Prostate gland (tissue), 2 donors: ENCODE data around the gene CYTH4. TPM values are rescaled to one million over a fixed set of nuclear protein-coding genes. Genes with fewer than 3 reads are reported as not detected.
A peak's percentile ranks its signal among the peaks of the same experiment; 100 is the strongest.

ENCODE experiments used
- DNase-seq: peaks from one replicate; pipeline ENCODE4 v3.0.0-alpha.2; 2019; ENCODE audit warnings: low spot score
- H3K27ac ChIP-seq, 2 donors: fragments of 200-600 bp; sonication (generic); 2 replicates each; pipeline ENCODE4 v1.5.1; 2017 to 2019
- H3K27me3 ChIP-seq: fragments of 200-600 bp; sonication (generic); replicated peaks from 2 replicates; pipeline ENCODE4 v1.5.1; 2019; ENCODE audit not compliant: insufficient read depth
- H3K36me3 ChIP-seq, 2 donors: fragments of 200-600 bp; sonication (generic); 1 replicate in 1 of 2; 2 replicates in 1 of 2; pipeline versions ENCODE4 v1.5.1 to v1.8.1; 2017 to 2019
- H3K4me1 ChIP-seq: fragments of 200-600 bp; sonication (generic); replicated peaks from 2 replicates; pipeline ENCODE4 v1.5.1; 2019
- H3K4me3 ChIP-seq, 2 donors: fragments of 200-600 bp; sonication (generic); 2 replicates each; pipeline ENCODE4 v1.5.1; 2017 to 2019
- H3K9me3 ChIP-seq: fragments of 200-600 bp; sonication (generic); 2 replicates; pipeline ENCODE4 v1.5.1; 2017
- CTCF ChIP-seq, 4 experiments: fragments of 200-600 bp in 2 of 4; fragments of 450-650 bp in 2 of 4; sonication (generic) in 2 of 4; IDR thresholded peaks; 1 replicate in 3 of 4; 2 replicates in 1 of 4; pipeline ENCODE4 v1.5.1; 2016 to 2019; ENCODE audit warnings: antibody characterized with exemption in 4 of 4, mild to moderate bottlenecking in 2 of 4, moderate library complexity in 2 of 4
- POLR2A ChIP-seq: fragments of 450-650 bp; IDR thresholded peaks from one replicate; pipeline ENCODE4 v1.6.1; 2016; ENCODE audit warnings: antibody characterized with exemption, mild to moderate bottlenecking
- POLR2AphosphoS5 ChIP-seq: sonication (generic); formaldehyde crosslinking; IDR thresholded peaks from one replicate; pipeline ENCODE4 v1.6.1; 2017; ENCODE audit warnings: antibody characterized with exemption
- WGBS: methylation state at CpG from one replicate; pipeline ENCODE4 v1.1.5; 2018; 5-methylcytosine and 5-hydroxymethylcytosine counted together
- intact Hi-C: fragments of 100-400 bp; cut with DNase I; formaldehyde crosslinking; loops from one replicate; pipeline ENCODE4 v1.14.2; 2022
- total RNA-seq, 2 donors: library from RNA; depleted of rRNA; stranded (reverse); fragments of >200 nt; gene quantifications; one replicate each; pipeline ENCODE4 v1.1.0, GENCODE V29; 2016

CYTH4 gene
- total RNA-seq, 2 donors from 2014 or later, result 4.7 to 5.5 TPM

GRCh38 chr22:37258005-37258752 is 24.1 kb upstream of the CYTH4 start:
- intact Hi-C loops, result no loop called here

GRCh38 chr22:37258753-37259401 is 23.4 kb upstream of the CYTH4 start:
- Histone ChIP-seq H3K9me3 (no peaks in the 10 kb centered on the region), H3K4me3 (no peak overlapping the region), H3K27ac (no peak overlapping the region), H3K27me3 (peaks cover 11% of the 10 kb centered on the region), H3K36me3 (no peaks in the 10 kb centered on the region), H3K4me1 (no peaks in the 10 kb centered on the region)
- intact Hi-C loops, result no loop called here
- DNase-seq, result no peak
- 78% methylated on average over 14 of the region's 14 CpGs for WGBS
- TF ChIP-seq CTCF (IDR thresholded peaks at IDR 0.05), result no peak
- TF ChIP-seq POLR2A, result no peak
- TF ChIP-seq POLR2AphosphoS5, result no peak

More at GRCh38 chr22:37258005-37258752, 24.1 kb upstream of the CYTH4 start:
- DNase-seq, result no peak
- TF ChIP-seq POLR2AphosphoS5, result no peak
- no peak for TF ChIP-seq CTCF (IDR thresholded peaks at IDR 0.05)
- TF ChIP-seq POLR2A, result no peak
- no peak overlapping the region for H3K27ac ChIP-seq
- H3K4me3 ChIP-seq, result no peak overlapping the region
- no peaks in the 10 kb centered on the region for H3K4me1 ChIP-seq
- 81% methylated on average over 9 of the region's 9 CpGs for WGBS
- H3K9me3 ChIP-seq, result no peaks in the 10 kb centered on the region
- H3K36me3 ChIP-seq, result no peaks in the 10 kb centered on the region
- peaks cover 11% of the 10 kb centered on the region for H3K27me3 ChIP-seq

- no peak for DNase-seq
- Histone ChIP-seq H3K4me3 (no peak overlapping the region), H3K27me3 (peaks cover 8% of the 10 kb centered on the region), H3K9me3 (no peaks in the 10 kb centered on the region), H3K4me1 (no peaks in the 10 kb centered on the region), H3K27ac (no peak overlapping the region), H3K36me3 (no peaks in the 10 kb centered on the region)
- TF ChIP-seq POLR2A (no peak), CTCF (IDR thresholded peaks at IDR 0.05) (peak in 1 of 4 experiments; percentile 40), POLR2AphosphoS5 (no peak)
- WGBS, result 7% methylated on average over 23 of the region's 23 CpGs
- intact Hi-C loops, result no loop called here
Observed at GRCh38 chr22:37259540-37260029, 22.7 kb upstream of the CYTH4 start.

GRCh38 chr22:37260155-37260795 is 22.0 kb upstream of the CYTH4 start:
- intact Hi-C loops, result no loop called here
- TF ChIP-seq POLR2A (no peak), CTCF (IDR thresholded peaks at IDR 0.05) (no peak), POLR2AphosphoS5 (no peak)
- H3K27ac ChIP-seq, result no peak overlapping the region
- no peaks in the 10 kb centered on the region for H3K9me3 ChIP-seq
- no peak overlapping the region for H3K4me3 ChIP-seq
- 44% methylated on average over 14 of the region's 15 CpGs for WGBS
- no peaks in the 10 kb centered on the region for H3K4me1 ChIP-seq
- peaks cover 8% of the 10 kb centered on the region for H3K27me3 ChIP-seq
- DNase-seq, result no peak
- no peaks in the 10 kb centered on the region for H3K36me3 ChIP-seq
